K562 (cell line): ENCODE data around the gene MCOLN2. TPM values are rescaled to one million over a fixed set of nuclear protein-coding genes. Genes with fewer than 3 reads are reported as not detected.

Experiments
- ATAC-seq: fragments of 200-7000 bp; cut with Tn5 transposase; 3 replicates; pipeline ENCODE4 v1.9.1; 2020; ENCODE audit warnings: moderate library complexity
- BruUV-seq: library from RNA; stranded (reverse); fragments of 400-500 nt; replicated peaks from 2 replicates; lab custom pipeline; 2021; lab: Mats Ljungman, UMichigan
- CTCF ChIA-PET: fragments of 300-600 bp; formaldehyde crosslinking; extraction: SDS; loops from one replicate; lab custom pipeline; 2021; ENCODE audit warnings: low intra/inter-chr PET ratio; lab: Yijun Ruan, JAX
- POLR2A ChIA-PET: fragments of 300-600, 350-650 bp; sonication (Branson Sonifier 250); formaldehyde crosslinking; extraction: SDS; loops from one replicate; lab custom pipeline; 2021; ENCODE audit warnings: antibody characterized with exemption, inconsistent platforms; lab: Yijun Ruan, JAX
- DNase-seq, 4 experiments: peaks; one replicate each; pipeline versions ENCODE4 v3.0.0 to v3.0.0-alpha.2; 2011 to 2018; ENCODE audit warnings: low spot score in 3 of 4, mixed read lengths in 3 of 4; ENCODE audit errors: extremely low read depth in 1 of 4
- FAIRE-seq: peaks from 2 replicates; lab custom pipeline; 2011; peaks lifted over from hg19 to GRCh38; lab: Jason Lieb, UNC
- H2AFZ ChIP-seq: 2 replicates; pipeline ENCODE4 v1.6.0; 2011; ENCODE audit warnings: low read depth, low read length, control low read depth, inconsistent platforms
- H3K27ac ChIP-seq: fragments of 200-600 bp; 3 replicates; pipeline ENCODE4 v1.8.0; 2011; ENCODE audit warnings: low read depth, mild to moderate bottlenecking, control low read depth, inconsistent platforms, low read length, moderate library complexity, mixed read lengths; ENCODE audit errors: extremely low read depth
- H3K27me3 ChIP-seq, 2 experiments: fragments of 300-600 bp in 1 of 2; 2 replicates in 1 of 2; 3 replicates in 1 of 2; pipeline versions ENCODE4 v1.6.0 to v1.8.0; 2011; ENCODE audit warnings: inconsistent platforms in 2 of 2, low read length in 2 of 2, mild to moderate bottlenecking in 1 of 2, mixed read lengths in 1 of 2, moderate library complexity in 1 of 2; ENCODE audit not compliant: control insufficient read depth in 2 of 2, insufficient read depth in 2 of 2
- H3K36me3 ChIP-seq: fragments of 300-600 bp; 3 replicates; pipeline ENCODE4 v1.8.0; 2011; ENCODE audit warnings: mild to moderate bottlenecking, low read length, inconsistent platforms; ENCODE audit not compliant: control insufficient read depth, insufficient read depth
- H3K4me1 ChIP-seq, 2 experiments: fragments of 200-600 bp in 1 of 2; replicated peaks in 1 of 2; 2 replicates in 1 of 2; 3 replicates in 1 of 2; pipeline versions ENCODE4 v1.5.1 to v1.8.0; 2011; ENCODE audit warnings: inconsistent platforms in 2 of 2, low read length in 2 of 2, mild to moderate bottlenecking in 1 of 2, mixed read lengths in 1 of 2, moderate library complexity in 1 of 2; ENCODE audit not compliant: control insufficient read depth in 2 of 2, insufficient read depth in 2 of 2
- H3K4me2 ChIP-seq: 2 replicates; pipeline ENCODE4 v1.6.1; 2011; ENCODE audit warnings: low read length, control low read depth, inconsistent platforms, mixed read lengths; ENCODE audit not compliant: insufficient read depth
- H3K4me3 ChIP-seq: fragments of 200-600 bp; sonication (generic), shearing (Covaris generic); 2 replicates; pipeline ENCODE4 v1.5.1; 2016; ENCODE audit warnings: control low read depth, inconsistent platforms
- H3K79me2 ChIP-seq: fragments of 200-600 bp; 3 replicates; pipeline ENCODE4 v1.8.0; 2011; ENCODE audit warnings: low read length, inconsistent platforms; ENCODE audit not compliant: control insufficient read depth, insufficient read depth
- H3K9ac ChIP-seq, 2 experiments: 2 replicates each; pipeline versions ENCODE4 v1.6.0 to v1.6.1; 2011; ENCODE audit warnings: low read depth in 2 of 2, low read length in 2 of 2, control low read depth in 1 of 2, inconsistent platforms in 1 of 2, mild to moderate bottlenecking in 1 of 2, mixed read lengths in 1 of 2; ENCODE audit not compliant: insufficient read depth in 1 of 2
- H3K9me1 ChIP-seq: one replicate; pipeline ENCODE4 v1.6.0; 2011; ENCODE audit warnings: inconsistent platforms, mild to moderate bottlenecking, low read length, moderate library complexity; ENCODE audit not compliant: control insufficient read depth, insufficient read depth
- H3K9me3 ChIP-seq: replicated peaks from 2 replicates; pipeline ENCODE4 v1.5.1; 2011; ENCODE audit warnings: low read depth, low read length, inconsistent platforms; ENCODE audit not compliant: control insufficient read depth, insufficient read depth
- H4K20me1 ChIP-seq: replicated peaks from 2 replicates; pipeline ENCODE4 v1.6.1; 2011; ENCODE audit warnings: low read length, inconsistent platforms, mixed read lengths; ENCODE audit not compliant: control insufficient read depth, insufficient read depth
- BRCA1 ChIP-seq, 2 experiments: fragments of 450-650 bp in 1 of 2; sonication (generic) in 1 of 2; formaldehyde crosslinking in 1 of 2; IDR thresholded peaks; 2 replicates each; pipeline versions ENCODE4 v1.5.0 to v1.6.1; 2017 to 2020; ENCODE audit warnings: mild to moderate bottlenecking in 1 of 2, missing genetic modification reagents in 1 of 2
- E2F6 ChIP-seq, 2 experiments: IDR thresholded peaks; 2 replicates each; pipeline ENCODE4 v1.6.1; 2011; ENCODE audit warnings: borderline replicate concordance in 1 of 2, control low read depth in 1 of 2, low read depth in 1 of 2, low read length in 1 of 2, mild to moderate bottlenecking in 1 of 2, mixed read lengths in 1 of 2, moderate library complexity in 1 of 2; ENCODE audit not compliant: insufficient read depth in 1 of 2, insufficient read length in 1 of 2, poor library complexity in 1 of 2, severe bottlenecking in 1 of 2; ENCODE audit errors: extremely low read depth in 1 of 2
- E4F1 ChIP-seq: fragments of 250-450 bp; sonication (Bioruptor Pico); IDR thresholded peaks from 2 replicates; pipeline ENCODE4 v1.5.0; 2021; ENCODE audit warnings: mild to moderate bottlenecking, borderline replicate concordance
- GTF2E2 ChIP-seq: fragments of 200-800 bp; sonication (Bioruptor generic); IDR thresholded peaks from 2 replicates; pipeline ENCODE4 v1.6.1; 2016; ENCODE audit warnings: missing genetic modification characterization, missing compliant biosample characterization
- KDM4B ChIP-seq, 2 experiments: fragments of 450-650 bp in 1 of 2; sonication (generic) in 1 of 2; IDR thresholded peaks; 2 replicates each; pipeline ENCODE4 v1.6.1; 2016 to 2017; ENCODE audit warnings: borderline replicate concordance in 2 of 2, antibody characterized with exemption in 1 of 2, low read depth in 1 of 2, mild to moderate bottlenecking in 1 of 2
- MNT ChIP-seq, 2 experiments: fragments of 450-650 bp; conservative IDR thresholded peaks; 2 replicates each; pipeline ENCODE4 v1.6.1; 2017; ENCODE audit warnings: mild to moderate bottlenecking in 2 of 2, moderate library complexity in 2 of 2
- SAP30 ChIP-seq: fragments of 200-600 bp; sonication (generic); IDR thresholded peaks from 2 replicates; pipeline ENCODE4 v1.6.1; 2012; ENCODE audit warnings: borderline replicate concordance, low read depth, mild to moderate bottlenecking, moderate library complexity, low read length, control low read depth, inconsistent platforms; ENCODE audit not compliant: insufficient read depth, poor library complexity, severe bottlenecking
- XRCC5 ChIP-seq: fragments of 200-400 bp; formaldehyde crosslinking; IDR thresholded peaks from 2 replicates; pipeline ENCODE4 v1.6.1; 2017; ENCODE audit warnings: low read depth, mild to moderate bottlenecking, low read length
- ZNF232 ChIP-seq: sonication (generic); formaldehyde crosslinking; IDR thresholded peaks from 2 replicates; pipeline ENCODE4 v1.8.0; 2022; ENCODE audit warnings: mild to moderate bottlenecking, missing genetic modification reagents
- ZNF76 ChIP-seq: fragments of 250-450 bp; sonication (Bioruptor Pico); IDR thresholded peaks from 2 replicates; pipeline ENCODE4 v1.4.0; 2020; ENCODE audit warnings: mild to moderate bottlenecking, moderate library complexity, borderline replicate concordance
- in situ Hi-C: fragments of 300-500 bp; cut with MboI; formaldehyde crosslinking; loops from 4 replicates; pipeline ENCODE4 v1.15.0; 2018; ENCODE audit warnings: inconsistent platforms, mixed read lengths
- intact Hi-C: fragments of 100-400 bp; cut with micrococcal nuclease; formaldehyde crosslinking; loops from 2 replicates; pipeline ENCODE4 v1.14.2; 2022
- polyA plus RNA-seq, 8 experiments: library from polyadenylated mRNA; depleted of rRNA in 4 of 8; stranded (reverse) in 5 of 8; unstranded in 3 of 8; fragments of >200 nt; fragmentation: Nextera tagmentation in 2 of 8; fragmentation: Illumina TruSeq in 1 of 8; extraction: Ambion mirVana in 2 of 8; extraction: Trizol in 1 of 8; gene quantifications; 2 replicates each; pipeline versions ENCODE4 v1.2.1 to v1.2.3, GENCODE V29; 2011 to 2014; ENCODE audit warnings: inconsistent platforms in 1 of 8, missing spikeins in 1 of 8
- total RNA-seq, 7 experiments: library from RNA; depleted of rRNA in 6 of 7; stranded (reverse); fragments of >200 nt in 6 of 7; fragmentation: Illumina TruSeq in 2 of 7; extraction: Trizol in 2 of 7; gene quantifications; 2 replicates each; pipeline versions ENCODE4 v1.2.1 to v1.2.3, GENCODE V29; 2011 to 2021; ENCODE audit warnings: low replicate concordance in 1 of 7
- TF ChIP-seq, protein P1 (sequence below): fragments of 450-650 bp; IDR thresholded peaks from 2 replicates; pipeline ENCODE4 v1.7.0; 2016; ENCODE audit warnings: borderline replicate concordance
- TF ChIP-seq, protein P2 (sequence below): sonication (generic); formaldehyde crosslinking; IDR thresholded peaks from 2 replicates; pipeline ENCODE4 v1.8.0; 2022; ENCODE audit warnings: mild to moderate bottlenecking, missing genetic modification reagents

MCOLN2 gene
- total and polyA plus RNA-seq, 9 of the 15 experiments (the other 6 are each of a cell fraction or from before 2014, with no cell fraction given), result 0.18 TPM; not detected in 8

GRCh38 chr1:85033221-85033620 lies 36.3 kb upstream of the MCOLN2 start (continued):
- no peak for TF ChIP-seq KDM4B (IDR thresholded peaks at IDR 0.05; ENCODE audit: borderline replicate concordance in 2 of 2, low read depth in 1 of 2)
- no peak for TF ChIP-seq GTF2E2
- TF ChIP-seq XRCC5, result no peak
- TF ChIP-seq, protein P1, sequence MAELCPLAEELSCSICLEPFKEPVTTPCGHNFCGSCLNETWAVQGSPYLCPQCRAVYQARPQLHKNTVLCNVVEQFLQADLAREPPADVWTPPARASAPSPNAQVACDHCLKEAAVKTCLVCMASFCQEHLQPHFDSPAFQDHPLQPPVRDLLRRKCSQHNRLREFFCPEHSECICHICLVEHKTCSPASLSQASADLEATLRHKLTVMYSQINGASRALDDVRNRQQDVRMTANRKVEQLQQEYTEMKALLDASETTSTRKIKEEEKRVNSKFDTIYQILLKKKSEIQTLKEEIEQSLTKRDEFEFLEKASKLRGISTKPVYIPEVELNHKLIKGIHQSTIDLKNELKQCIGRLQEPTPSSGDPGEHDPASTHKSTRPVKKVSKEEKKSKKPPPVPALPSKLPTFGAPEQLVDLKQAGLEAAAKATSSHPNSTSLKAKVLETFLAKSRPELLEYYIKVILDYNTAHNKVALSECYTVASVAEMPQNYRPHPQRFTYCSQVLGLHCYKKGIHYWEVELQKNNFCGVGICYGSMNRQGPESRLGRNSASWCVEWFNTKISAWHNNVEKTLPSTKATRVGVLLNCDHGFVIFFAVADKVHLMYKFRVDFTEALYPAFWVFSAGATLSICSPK, result no peak
- no peak for TF ChIP-seq ZNF232

GRCh38 chr1:85030536-85030935 lies 33.6 kb upstream of the MCOLN2 start:
- H4K20me1 ChIP-seq, result no peaks in the 10 kb centered on the region
- no peak overlapping the region for H3K4me3 ChIP-seq
- no peak overlapping the region for H3K4me2 ChIP-seq
- BruUV-seq, result no TSS peak
- H3K9me3 ChIP-seq, result no peaks in the 10 kb centered on the region
- no peak for DNase-seq
- in situ Hi-C loops (no loop called here), intact Hi-C loops (no loop called here)
- ChIA-PET CTCF (no interaction called here), POLR2A (no interaction called here)
- no peak overlapping the region for H3K9ac ChIP-seq
- H3K36me3 ChIP-seq, result no peaks in the 10 kb centered on the region
- ATAC-seq, result no peak
- H3K9me1 ChIP-seq, result no peaks in the 10 kb centered on the region
- H2AFZ ChIP-seq, result no peak overlapping the region
- H3K27ac ChIP-seq, result no peak overlapping the region
- 0 out of 5 replicates have a peak, but pooled peaks cover 0 to 6% of the 10 kb centered on the region in 2 experiments for H3K27me3 ChIP-seq
- H3K79me2 ChIP-seq, result no peaks in the 10 kb centered on the region
- FAIRE-seq, result no peak
- no peaks in the 10 kb centered on the region for H3K4me1 ChIP-seq
- no peak for TF ChIP-seq SAP30
- TF ChIP-seq BRCA1 (IDR thresholded peaks at IDR 0.05), result no peak
- TF ChIP-seq BRCA1 (CRISPR knock-in tag; IDR thresholded peaks at IDR 0.05), result no peak
- no peak for TF ChIP-seq ZNF76
- no peak for TF ChIP-seq E2F6 (IDR thresholded peaks at IDR 0.05; ENCODE audit: borderline replicate concordance in 1 of 2, extremely low read depth in 1 of 2, insufficient read depth in 1 of 2, insufficient read length in 1 of 2, low read depth in 1 of 2, low read length in 1 of 2, poor library complexity in 1 of 2, severe bottlenecking in 1 of 2)
- no peak for TF ChIP-seq E4F1
- TF ChIP-seq, protein P2, sequence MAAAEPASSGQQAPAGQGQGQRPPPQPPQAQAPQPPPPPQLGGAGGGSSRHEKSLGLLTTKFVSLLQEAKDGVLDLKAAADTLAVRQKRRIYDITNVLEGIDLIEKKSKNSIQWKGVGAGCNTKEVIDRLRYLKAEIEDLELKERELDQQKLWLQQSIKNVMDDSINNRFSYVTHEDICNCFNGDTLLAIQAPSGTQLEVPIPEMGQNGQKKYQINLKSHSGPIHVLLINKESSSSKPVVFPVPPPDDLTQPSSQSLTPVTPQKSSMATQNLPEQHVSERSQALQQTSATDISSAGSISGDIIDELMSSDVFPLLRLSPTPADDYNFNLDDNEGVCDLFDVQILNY (CRISPR knock-in tag), result no peak
- TF ChIP-seq MNT (conservative IDR thresholded peaks at IDR 0.05), result no peak
